GM19043 (cell line): ENCODE data around the gene PITPNC1.
"Not testable (repeated sequence)": the region's sequence is repeated elsewhere in the genome, so short reads cannot be mapped to it uniquely, and the experiment has no call there.

Experiments used
- ATAC-seq: cut with Tn5 transposase; IDR thresholded peaks from one replicate; pipeline ENCODE4 v1.9.1; 2021; ENCODE audit warnings: low read depth; ENCODE audit not compliant: unreplicated experiment

Gene PITPNC1

GRCh38 chr17:67566656-67567055 lies 189.6 kb downstream of the PITPNC1 start:
- ATAC-seq: no peak

GRCh38 chr17:67569015-67569451 lies 192.0 kb downstream of the PITPNC1 start:
- ATAC-seq: no peak

GRCh38 chr17:67569873-67570272 lies 192.8 kb downstream of the PITPNC1 start:
- ATAC-seq: no peak

GRCh38 chr17:67570797-67571196 lies 193.7 kb downstream of the PITPNC1 start:
- no peak for ATAC-seq

- ATAC-seq: no peak
These were observed 194.4 kb downstream of the PITPNC1 start for GRCh38 chr17:67571478-67571877.

- ATAC-seq: no peak
These were observed 197.0 kb downstream of the PITPNC1 start for GRCh38 chr17:67573987-67574657.

- no peak for ATAC-seq
These were observed 197.7 kb downstream of the PITPNC1 start for GRCh38 chr17:67574658-67575293.

- ATAC-seq: no peak
These were observed 198.2 kb downstream of the PITPNC1 start for GRCh38 chr17:67575325-67575724.

- ATAC-seq: no peak
These were observed 199.5 kb downstream of the PITPNC1 start for GRCh38 chr17:67576471-67577115.

GRCh38 chr17:67577429-67578141 lies 200.5 kb downstream of the PITPNC1 start:
- ATAC-seq: no peak

- ATAC-seq: no peak
These were observed 201.0 kb downstream of the PITPNC1 start for GRCh38 chr17:67578142-67578457.

GRCh38 chr17:67578679-67579405 lies 201.8 kb downstream of the PITPNC1 start:
- not testable (repeated sequence) for ATAC-seq

- ATAC-seq: no peak
These were observed 205.6 kb downstream of the PITPNC1 start for GRCh38 chr17:67582673-67583081.

GRCh38 chr17:67585077-67585602 lies 208.1 kb downstream of the PITPNC1 start:
- ATAC-seq: no peak

GRCh38 chr17:67588326-67588725 lies 211.2 kb downstream of the PITPNC1 start:
- ATAC-seq: no peak

GRCh38 chr17:67594115-67594880 lies 217.2 kb downstream of the PITPNC1 start:
- no peak for ATAC-seq

- ATAC-seq: no peak
These were observed 223.3 kb downstream of the PITPNC1 start for GRCh38 chr17:67600408-67600807.

GRCh38 chr17:67601897-67602296 lies 224.8 kb downstream of the PITPNC1 start:
- ATAC-seq: no peak

GRCh38 chr17:67602444-67602843 lies 225.4 kb downstream of the PITPNC1 start:
- no peak for ATAC-seq

- no peak for ATAC-seq
These were observed 225.9 kb downstream of the PITPNC1 start for GRCh38 chr17:67602974-67603373.
